Stomach (tissue), 4 donors: ENCODE measurements around the gene NF1.
"Not testable (repeated sequence)": the region's sequence is repeated elsewhere in the genome, so short reads cannot be mapped to it uniquely, and the experiment has no call there.

Experiments used
- CTCF ChIP-seq, 7 experiments: fragments of 450-650 bp in 4 of 7; fragments of 200-600 bp in 3 of 7; sonication (generic) in 3 of 7; IDR thresholded peaks; one replicate each; pipeline ENCODE4 v1.5.1; 2016 to 2019; ENCODE audit warnings: antibody characterized with exemption in 7 of 7, control low read depth in 2 of 7, mild to moderate bottlenecking in 1 of 7
- POLR2A ChIP-seq, 4 donors: fragments of 450-650 bp; IDR thresholded peaks; one replicate each; pipeline ENCODE4 v1.6.1; 2016; ENCODE audit warnings: antibody characterized with exemption in 4 of 4, control low read depth in 2 of 4, mild to moderate bottlenecking in 1 of 4, moderate library complexity in 1 of 4

DNA sequence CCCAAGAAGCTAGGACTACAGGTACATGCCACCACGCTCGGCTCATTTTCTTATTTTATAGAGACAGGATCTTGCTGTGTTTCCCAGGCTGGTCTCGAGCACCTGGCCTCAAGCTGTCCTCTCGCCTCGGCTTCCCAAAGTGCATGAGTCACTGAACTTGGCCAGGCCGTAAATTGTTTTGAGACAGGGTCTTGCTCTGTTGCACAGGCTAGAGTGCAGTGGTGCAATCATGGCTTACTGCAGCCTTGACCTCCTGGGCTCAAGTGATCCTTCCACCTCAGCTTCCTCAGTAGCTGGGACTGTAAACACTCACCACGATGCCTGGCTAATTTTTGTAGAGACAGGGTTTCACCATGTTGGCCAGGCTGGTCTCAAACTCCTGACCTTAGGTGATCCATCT, 18.6 kb downstream of the NF1 start:
- not testable (repeated sequence) for TF ChIP-seq CTCF, POLR2A (IDR thresholded peaks at IDR 0.05)
